GM10248 (cell line): ENCODE data around the gene ARL15.

ENCODE experiments used
- CTCF ChIA-PET: fragments of 300-600 bp; sonication (Branson Sonifier 250); formaldehyde crosslinking; extraction: SDS; loops from one replicate; lab custom pipeline; 2021; ENCODE audit warnings: antibody characterized with exemption; lab: Yijun Ruan, JAX
- POLR2A ChIA-PET: fragments of 350-650 bp; sonication (Branson Sonifier 250); formaldehyde crosslinking; extraction: SDS; loops from one replicate; lab custom pipeline; 2020; ENCODE audit warnings: antibody characterized with exemption; lab: Yijun Ruan, JAX
- DNase-seq: peaks from one replicate; pipeline ENCODE4 v3.0.0; 2012; ENCODE audit errors: extremely low spot score
- TF ChIP-seq, protein P1 (sequence below): IDR thresholded peaks from 2 replicates; pipeline ENCODE4 v1.5.1; 2012; ENCODE audit warnings: mild to moderate bottlenecking, low read depth; ENCODE audit errors: extremely low read depth, missing control alignments, control extremely low read depth

Gene ARL15

DNA sequence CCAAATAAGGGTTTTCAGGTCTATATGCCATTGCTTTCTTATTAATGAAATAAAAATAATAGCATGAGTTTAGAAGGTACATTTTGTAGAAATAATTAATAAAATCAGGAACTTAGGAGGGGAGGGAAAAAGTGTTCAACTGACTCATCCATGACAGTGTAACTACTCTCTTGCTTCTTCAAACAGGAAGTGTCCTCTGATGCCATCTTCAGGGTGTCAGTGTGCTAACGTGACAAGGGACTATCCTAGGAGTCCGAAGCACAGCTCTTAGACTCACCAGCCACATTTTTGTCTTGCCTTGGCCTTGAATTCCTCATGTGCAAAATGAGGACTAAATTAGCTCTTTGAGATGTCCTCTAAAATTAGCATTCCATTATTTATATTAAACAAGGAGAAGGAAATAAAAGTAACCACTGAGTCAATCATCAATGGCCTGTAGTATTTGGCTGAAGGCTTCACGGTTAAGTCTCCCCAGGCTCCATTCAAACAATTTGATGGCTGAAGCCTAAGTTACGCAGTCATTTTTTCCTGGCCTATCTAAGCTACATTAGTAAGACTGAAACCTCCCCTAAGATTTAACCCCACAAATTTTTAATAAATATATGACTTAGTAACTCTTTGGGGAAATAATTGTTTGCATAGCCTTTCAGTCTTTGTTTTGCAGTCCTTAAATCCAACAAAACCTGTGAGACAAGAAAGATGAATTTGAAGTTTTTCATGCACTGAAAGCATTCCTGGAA lies 151.1 kb downstream of the ARL15 start:
- ChIA-PET POLR2A (no interaction called here), CTCF (interaction anchor here (0.8 to 0.9 kb wide), 2 partner anchors 11 to 70 kb away, joined by 3 read pairs; no protein-coding TSS in a partner anchor)
- DNase-seq = no peak
- TF ChIP-seq, protein P1, sequence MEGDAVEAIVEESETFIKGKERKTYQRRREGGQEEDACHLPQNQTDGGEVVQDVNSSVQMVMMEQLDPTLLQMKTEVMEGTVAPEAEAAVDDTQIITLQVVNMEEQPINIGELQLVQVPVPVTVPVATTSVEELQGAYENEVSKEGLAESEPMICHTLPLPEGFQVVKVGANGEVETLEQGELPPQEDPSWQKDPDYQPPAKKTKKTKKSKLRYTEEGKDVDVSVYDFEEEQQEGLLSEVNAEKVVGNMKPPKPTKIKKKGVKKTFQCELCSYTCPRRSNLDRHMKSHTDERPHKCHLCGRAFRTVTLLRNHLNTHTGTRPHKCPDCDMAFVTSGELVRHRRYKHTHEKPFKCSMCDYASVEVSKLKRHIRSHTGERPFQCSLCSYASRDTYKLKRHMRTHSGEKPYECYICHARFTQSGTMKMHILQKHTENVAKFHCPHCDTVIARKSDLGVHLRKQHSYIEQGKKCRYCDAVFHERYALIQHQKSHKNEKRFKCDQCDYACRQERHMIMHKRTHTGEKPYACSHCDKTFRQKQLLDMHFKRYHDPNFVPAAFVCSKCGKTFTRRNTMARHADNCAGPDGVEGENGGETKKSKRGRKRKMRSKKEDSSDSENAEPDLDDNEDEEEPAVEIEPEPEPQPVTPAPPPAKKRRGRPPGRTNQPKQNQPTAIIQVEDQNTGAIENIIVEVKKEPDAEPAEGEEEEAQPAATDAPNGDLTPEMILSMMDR = no peak

DNA sequence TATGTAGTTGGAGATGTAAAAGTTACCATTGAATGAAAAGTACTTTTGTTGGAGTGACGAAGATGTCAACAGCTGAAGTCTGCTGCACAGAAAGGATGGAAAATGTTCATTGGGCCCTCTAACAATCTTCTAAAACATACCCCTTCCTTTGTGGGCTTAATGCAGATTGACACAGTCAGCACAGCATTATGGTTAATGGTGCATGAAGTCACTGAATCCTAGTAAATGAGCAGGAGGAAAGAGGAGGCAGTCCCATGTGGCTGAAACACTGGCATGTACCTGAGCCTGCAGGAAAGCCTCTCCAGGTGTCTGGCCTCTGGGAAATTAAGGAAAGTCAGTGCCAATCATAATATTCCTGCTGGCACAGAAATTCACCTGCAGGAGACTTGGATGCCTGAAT lies 153.8 kb downstream of the ARL15 start:
- no peak for DNase-seq
- TF ChIP-seq, protein P1 = no peak
- ChIA-PET POLR2A (no interaction called here), CTCF (no interaction called here)

DNA sequence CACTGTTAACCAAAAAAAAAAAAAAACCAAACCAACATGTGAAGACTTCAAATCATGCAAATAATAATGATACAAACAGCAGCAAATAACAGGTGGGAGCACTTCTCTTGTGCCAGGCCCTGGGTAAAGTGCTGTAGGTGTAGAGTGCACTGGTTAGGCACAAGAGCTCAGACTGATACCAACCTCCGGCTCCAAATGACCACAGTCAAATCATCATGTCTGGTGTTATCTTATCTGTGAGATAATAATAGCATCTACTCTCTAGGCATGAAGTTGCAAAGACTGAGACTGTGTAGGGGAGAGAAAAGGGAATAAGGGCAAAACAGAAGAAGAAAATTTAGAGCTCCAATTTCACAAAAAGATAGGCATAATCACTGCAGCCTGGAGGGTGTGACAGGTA lies 159.5 kb downstream of the ARL15 start:
- no peak for DNase-seq
- POLR2A ChIA-PET = no interaction called here
- TF ChIP-seq, protein P1 = no peak
- CTCF ChIA-PET = no interaction called here

DNA sequence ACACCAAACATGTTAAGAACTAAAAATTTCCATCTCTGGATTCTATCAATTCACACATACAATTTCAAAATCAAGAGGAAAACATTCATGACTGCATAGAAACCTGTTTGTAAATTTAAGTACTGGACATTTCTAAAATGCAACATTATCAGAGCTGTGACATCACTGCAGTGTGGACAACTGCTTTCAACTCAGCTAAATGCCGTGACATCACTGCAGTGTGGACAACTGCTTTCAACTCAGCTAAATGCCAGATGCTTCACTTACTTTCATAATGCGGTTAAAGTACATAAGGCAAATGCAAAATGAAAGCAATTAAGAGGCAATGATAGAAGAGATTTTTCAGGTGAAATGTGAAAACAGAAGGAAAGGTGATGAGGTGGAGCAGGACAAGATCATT lies 161.5 kb downstream of the ARL15 start:
- no peak for DNase-seq
- ChIA-PET POLR2A (no interaction called here), CTCF (interaction anchor here (1.0 to 2.2 kb wide), 5 partner anchors 9 to 188 kb away, joined by 3 to 6 read pairs (median 4); no protein-coding TSS in a partner anchor)
- TF ChIP-seq, protein P1 = no peak

DNA sequence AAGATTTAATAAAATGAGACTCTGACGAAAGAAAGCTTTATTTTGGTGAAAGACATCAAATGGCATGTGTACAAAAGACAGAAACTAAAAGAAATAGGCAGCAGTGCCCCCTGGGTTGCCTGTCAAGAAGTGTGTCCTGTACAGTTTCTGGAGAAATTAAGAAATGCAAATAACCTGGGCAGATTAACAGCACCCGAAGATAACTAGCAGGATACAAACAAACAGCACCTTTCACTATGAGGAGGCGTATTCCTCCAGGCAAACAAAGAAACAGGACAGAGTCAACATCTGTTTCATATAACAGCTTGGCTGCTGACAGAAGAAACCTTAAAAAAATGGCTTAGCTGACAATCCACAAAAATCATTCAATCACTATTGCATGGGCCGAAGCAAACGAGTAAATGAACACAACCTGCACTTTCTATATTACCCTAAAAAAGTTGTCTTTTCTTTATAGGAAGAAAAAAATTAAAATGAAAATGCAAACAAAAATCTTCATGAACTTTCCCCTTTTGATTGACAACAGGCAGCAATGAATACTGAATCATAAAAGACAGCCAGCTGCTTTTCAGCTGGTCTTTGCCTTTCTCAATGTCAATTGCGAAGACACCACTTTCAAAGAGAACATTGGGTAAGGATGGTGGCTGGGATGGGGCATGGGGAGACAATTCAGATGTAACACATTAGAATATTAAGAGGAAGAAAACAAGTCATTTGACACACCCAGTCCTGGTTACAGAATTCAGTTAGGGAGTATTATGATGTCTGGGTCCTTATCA lies 162.1 kb downstream of the ARL15 start:
- POLR2A ChIA-PET = no interaction called here
- DNase-seq = no peak
- TF ChIP-seq, protein P1 = no peak
- CTCF ChIA-PET = interaction anchor here (1.2 to 2.2 kb wide), 4 partner anchors 10 to 188 kb away, joined by 3 to 6 read pairs (median 5); no protein-coding TSS in a partner anchor

DNA sequence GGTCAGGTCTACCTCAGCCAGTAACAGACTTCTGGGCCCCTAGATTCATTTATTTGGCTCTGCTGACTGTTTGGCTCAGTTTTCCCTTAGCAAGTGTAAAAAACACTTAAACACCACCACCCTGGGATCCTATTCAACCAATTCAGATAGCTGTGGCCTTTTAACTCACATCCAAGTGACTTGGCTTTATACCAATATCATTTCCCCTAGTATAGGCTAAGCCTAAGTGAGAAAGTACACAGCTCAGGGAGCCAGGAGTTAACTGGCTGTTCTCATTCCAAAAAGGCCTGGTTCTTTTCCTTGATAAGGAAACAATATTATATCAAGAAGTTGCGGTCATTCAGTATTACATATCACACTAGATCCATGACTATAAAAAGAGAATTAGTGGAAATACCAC lies 163.5 kb downstream of the ARL15 start:
- CTCF ChIA-PET = interaction anchor here (1.3 kb wide), 1 partner anchor 83 kb away, joined by 4 read pairs; no protein-coding TSS in a partner anchor
- no peak for DNase-seq
- TF ChIP-seq, protein P1 = no peak
- POLR2A ChIA-PET = no interaction called here
